ENCODE measurements around the gene PLA2G3.

Gene PLA2G3

GRCh38 chr22:31143537-31143936 lies 3.2 kb upstream of the PLA2G3 start:
- no peak for DNase-seq

GRCh38 chr22:31143038-31143437 lies 2.7 kb upstream of the PLA2G3 start:
- no peak for DNase-seq

GRCh38 chr22:31142285-31142684 lies 2.0 kb upstream of the PLA2G3 start:
- no peak for DNase-seq

GRCh38 chr22:31141551-31141950 lies 1.2 kb upstream of the PLA2G3 start:
- no peak for DNase-seq

GRCh38 chr22:31140746-31141145 lies 438 bp upstream of the PLA2G3 start:
- DNase-seq: no peak

- DNase-seq: no peak
Measured at GRCh38 chr22:31139066-31139465, 1.2 kb downstream of the PLA2G3 start.

GRCh38 chr22:31138126-31138525 lies 2.2 kb downstream of the PLA2G3 start:
- no peak for DNase-seq

- no peak for DNase-seq
Measured at GRCh38 chr22:31137721-31138120, 2.6 kb downstream of the PLA2G3 start.

GRCh38 chr22:31136711-31137110 lies 3.6 kb downstream of the PLA2G3 start:
- DNase-seq: no peak

- DNase-seq: no peak
Measured at GRCh38 chr22:31136155-31136554, 4.2 kb downstream of the PLA2G3 start.

GRCh38 chr22:31135706-31136105 lies 4.6 kb downstream of the PLA2G3 start:
- DNase-seq: no peak

- DNase-seq: no peak
Measured at GRCh38 chr22:31134688-31135087, 5.6 kb downstream of the PLA2G3 start.

GRCh38 chr22:31133911-31134310 lies 6.4 kb downstream of the PLA2G3 start:
- DNase-seq: no peak

GRCh38 chr22:31130873-31131272 lies 9.4 kb downstream of the PLA2G3 start:
- DNase-seq: no peak

GRCh38 chr22:31128156-31128555 lies 12.2 kb downstream of the PLA2G3 start:
- DNase-seq: no peak

GRCh38 chr22:31127181-31127772 lies 13.0 kb downstream of the PLA2G3 start:
- DNase-seq: no peak

GRCh38 chr22:31126869-31127175 lies 13.5 kb downstream of the PLA2G3 start:
- no peak for DNase-seq

GRCh38 chr22:31126128-31126868 lies 14.0 kb downstream of the PLA2G3 start:
- no peak for DNase-seq

- DNase-seq: no peak
Measured at GRCh38 chr22:31125521-31126117, 14.7 kb downstream of the PLA2G3 start.

GRCh38 chr22:31124811-31125465 lies 15.4 kb downstream of the PLA2G3 start:
- no peak for DNase-seq

GRCh38 chr22:31124290-31124689 lies 16.0 kb downstream of the PLA2G3 start:
- DNase-seq: no peak

- no peak for DNase-seq
Measured at GRCh38 chr22:31123292-31123602, 17.1 kb downstream of the PLA2G3 start.

GRCh38 chr22:31122532-31123291 lies 17.6 kb downstream of the PLA2G3 start, which contains the start of gene INPP5J:
Gene INPP5J, plus strand, starts transcription at chr22:31122966. Its CDS starts 49 bp downstream, at chr22:31123015.
- DNase-seq: no peak

GRCh38 chr22:31122196-31122531 lies 18.1 kb downstream of the PLA2G3 start:
- DNase-seq: no peak

Measured in activated gamma-delta T cell treated with Interleukin-2 at 50 U/mL for 16 hours (primary cell).